RWPE2 (cell line): Measurements from ENCODE around the gene SLC25A3.
"Not testable (repeated sequence)": the region's sequence is repeated elsewhere in the genome, so short reads cannot be mapped to it uniquely, and the experiment has no call there.

Experiments used
- ATAC-seq: fragments of 200-7000 bp; cut with Tn5 transposase; 3 replicates; pipeline ENCODE4 v1.9.1; 2021; ENCODE audit warnings: low read depth
- DNase-seq: peaks from one replicate; pipeline ENCODE4 v3.0.0-alpha.2; 2020; ENCODE audit warnings: low spot score
- H3K27ac ChIP-seq: fragments of 450-650 bp; 2 replicates; pipeline ENCODE4 v1.5.1; 2017; ENCODE audit warnings: mild to moderate bottlenecking; ENCODE audit not compliant: poor library complexity, severe bottlenecking
- H3K27me3 ChIP-seq: fragments of 250-450 bp; sonication (Bioruptor Pico); 2 replicates; pipeline ENCODE4 v1.5.1; 2021; ENCODE audit warnings: mild to moderate bottlenecking, moderate library complexity; ENCODE audit not compliant: insufficient read depth, poor library complexity, severe bottlenecking
- H3K36me3 ChIP-seq: fragments of 250-450 bp; sonication (Bioruptor Pico); 2 replicates; pipeline ENCODE4 v1.5.1; 2020; ENCODE audit warnings: low read depth, mild to moderate bottlenecking, moderate library complexity
- H3K4me1 ChIP-seq: fragments of 250-450 bp; sonication (Bioruptor Pico); 2 replicates; pipeline ENCODE4 v1.5.1; 2021; ENCODE audit warnings: mild to moderate bottlenecking, moderate library complexity; ENCODE audit not compliant: insufficient read depth, poor library complexity, severe bottlenecking
- H3K4me3 ChIP-seq: fragments of 250-450 bp; sonication (Bioruptor Pico); 2 replicates; pipeline ENCODE4 v1.5.1; 2021; ENCODE audit warnings: mild to moderate bottlenecking, moderate library complexity; ENCODE audit not compliant: severe bottlenecking
- H3K9me3 ChIP-seq: fragments of 250-450 bp; sonication (Bioruptor Pico); 2 replicates; pipeline ENCODE4 v1.5.1; 2021; ENCODE audit warnings: mild to moderate bottlenecking, moderate library complexity; ENCODE audit not compliant: severe bottlenecking
- TF ChIP-seq, protein P1 (sequence below): fragments of 450-650 bp; IDR thresholded peaks from one replicate; pipeline ENCODE4 v1.5.1; 2017; ENCODE audit warnings: mild to moderate bottlenecking, moderate library complexity; ENCODE audit not compliant: poor library complexity, severe bottlenecking

The SLC25A3 gene

GRCh38 chr12:98559666-98560065 lies 33.8 kb upstream of the SLC25A3 start:
- ATAC-seq (no peak), DNase-seq (no peak)
- TF ChIP-seq, protein P1, sequence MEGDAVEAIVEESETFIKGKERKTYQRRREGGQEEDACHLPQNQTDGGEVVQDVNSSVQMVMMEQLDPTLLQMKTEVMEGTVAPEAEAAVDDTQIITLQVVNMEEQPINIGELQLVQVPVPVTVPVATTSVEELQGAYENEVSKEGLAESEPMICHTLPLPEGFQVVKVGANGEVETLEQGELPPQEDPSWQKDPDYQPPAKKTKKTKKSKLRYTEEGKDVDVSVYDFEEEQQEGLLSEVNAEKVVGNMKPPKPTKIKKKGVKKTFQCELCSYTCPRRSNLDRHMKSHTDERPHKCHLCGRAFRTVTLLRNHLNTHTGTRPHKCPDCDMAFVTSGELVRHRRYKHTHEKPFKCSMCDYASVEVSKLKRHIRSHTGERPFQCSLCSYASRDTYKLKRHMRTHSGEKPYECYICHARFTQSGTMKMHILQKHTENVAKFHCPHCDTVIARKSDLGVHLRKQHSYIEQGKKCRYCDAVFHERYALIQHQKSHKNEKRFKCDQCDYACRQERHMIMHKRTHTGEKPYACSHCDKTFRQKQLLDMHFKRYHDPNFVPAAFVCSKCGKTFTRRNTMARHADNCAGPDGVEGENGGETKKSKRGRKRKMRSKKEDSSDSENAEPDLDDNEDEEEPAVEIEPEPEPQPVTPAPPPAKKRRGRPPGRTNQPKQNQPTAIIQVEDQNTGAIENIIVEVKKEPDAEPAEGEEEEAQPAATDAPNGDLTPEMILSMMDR, result no peak
- H3K4me1 ChIP-seq, result no peaks in the 10 kb centered on the region
- H3K4me3 ChIP-seq, result no peak overlapping the region
- no peaks in the 10 kb centered on the region for H3K27me3 ChIP-seq
- H3K9me3 ChIP-seq, result no peaks in the 10 kb centered on the region
- no peak overlapping the region for H3K27ac ChIP-seq
- no peaks in the 10 kb centered on the region for H3K36me3 ChIP-seq

DNA sequence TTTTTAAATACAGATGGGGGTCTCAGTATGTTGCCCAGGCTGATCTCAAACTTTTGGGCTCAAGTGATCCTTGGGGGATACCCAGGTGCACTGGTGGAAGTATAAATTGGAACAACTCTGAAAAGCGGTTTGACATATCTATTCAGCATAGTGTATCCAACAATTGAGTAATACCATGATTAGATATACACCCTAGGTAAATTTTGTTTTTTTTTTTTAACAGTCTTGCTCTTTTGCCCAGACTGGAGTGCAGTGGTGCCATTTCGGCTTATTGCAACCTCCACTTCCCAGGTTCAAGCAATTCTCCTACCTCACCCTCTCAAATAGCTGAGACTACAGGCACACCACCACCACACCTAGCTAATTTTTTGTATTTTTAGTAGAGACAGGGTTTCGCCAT lies 31.6 kb upstream of the SLC25A3 start:
- TF ChIP-seq, protein P1, result no peak
- DNase-seq (no peak), ATAC-seq (no peak)
- Histone ChIP-seq H3K9me3 (no peaks in the 10 kb centered on the region), H3K36me3 (no peaks in the 10 kb centered on the region), H3K4me1 (peaks cover 3% of the 10 kb centered on the region), H3K27ac (no peak overlapping the region), H3K27me3 (no peaks in the 10 kb centered on the region), H3K4me3 (no peak overlapping the region)

- no peak overlapping the region for H3K27ac ChIP-seq
- peak; percentile 40; the same call in 1 of the 3 replicates for ATAC-seq
- H3K9me3 ChIP-seq, result no peaks in the 10 kb centered on the region
- no peaks in the 10 kb centered on the region for H3K36me3 ChIP-seq
- TF ChIP-seq, protein P1, result peak; percentile 24
- H3K4me1 ChIP-seq, result no peaks in the 10 kb centered on the region
- H3K4me3 ChIP-seq, result no peak overlapping the region
- no peaks in the 10 kb centered on the region for H3K27me3 ChIP-seq
- DNase-seq, result no peak
Observed at GRCh38 chr12:98572010-98572409, 21.5 kb upstream of the SLC25A3 start.

GRCh38 chr12:98574110-98574509 lies 19.4 kb upstream of the SLC25A3 start:
- no peaks in the 10 kb centered on the region for H3K4me1 ChIP-seq
- H3K27ac ChIP-seq, result no peak overlapping the region
- no peaks in the 10 kb centered on the region for H3K36me3 ChIP-seq
- no peak overlapping the region for H3K4me3 ChIP-seq
- H3K27me3 ChIP-seq, result no peaks in the 10 kb centered on the region
- H3K9me3 ChIP-seq, result no peaks in the 10 kb centered on the region
- ATAC-seq (peak; percentile 59), DNase-seq (no peak)
- TF ChIP-seq, protein P1, result no peak

DNA sequence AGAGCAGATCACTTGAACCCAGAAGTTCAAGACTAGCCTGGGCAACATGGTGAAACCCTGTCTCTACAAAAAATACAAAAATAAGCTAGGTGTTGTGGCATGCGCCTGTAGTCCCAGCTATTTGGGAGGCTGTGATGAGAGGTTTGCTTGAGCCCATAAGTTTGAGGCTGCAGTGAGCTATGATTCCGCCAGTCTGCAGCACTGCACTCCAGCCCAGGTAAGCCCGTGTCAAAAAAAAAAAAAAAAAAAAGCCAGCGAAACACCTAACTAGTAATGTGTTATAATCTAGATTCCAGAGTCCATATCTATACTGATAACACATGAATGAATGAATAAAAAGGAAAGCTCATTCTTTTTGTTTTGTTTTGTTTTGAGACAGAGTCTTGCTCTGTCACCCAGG lies 18.5 kb upstream of the SLC25A3 start:
- no peak overlapping the region for H3K4me3 ChIP-seq
- no peaks in the 10 kb centered on the region for H3K4me1 ChIP-seq
- TF ChIP-seq, protein P1, result no peak

GRCh38 chr12:98576795-98577194 lies 16.7 kb upstream of the SLC25A3 start:
- not testable (repeated sequence) for H3K27me3 ChIP-seq, DNase-seq, H3K4me3 ChIP-seq, H3K9me3 ChIP-seq, H3K36me3 ChIP-seq, H3K27ac ChIP-seq, ATAC-seq, H3K4me1 ChIP-seq

More for the DNA sequence above, 18.5 kb upstream of the SLC25A3 start:
- no peaks in the 10 kb centered on the region for H3K27me3 ChIP-seq
- H3K36me3 ChIP-seq, result no peaks in the 10 kb centered on the region
- ATAC-seq (no peak), DNase-seq (no peak)
- H3K9me3 ChIP-seq, result no peaks in the 10 kb centered on the region
- no peak overlapping the region for H3K27ac ChIP-seq
